Measurements from ENCODE around the gene OR9I1. TPM values are rescaled to one million over a fixed set of nuclear protein-coding genes. Genes with fewer than 3 reads are reported as not detected.

Gene OR9I1
- total and polyA plus RNA-seq, 10 of the 15 experiments (the other 5 are each of a cell fraction or from before 2014, with no cell fraction given), result not detected

DNA sequence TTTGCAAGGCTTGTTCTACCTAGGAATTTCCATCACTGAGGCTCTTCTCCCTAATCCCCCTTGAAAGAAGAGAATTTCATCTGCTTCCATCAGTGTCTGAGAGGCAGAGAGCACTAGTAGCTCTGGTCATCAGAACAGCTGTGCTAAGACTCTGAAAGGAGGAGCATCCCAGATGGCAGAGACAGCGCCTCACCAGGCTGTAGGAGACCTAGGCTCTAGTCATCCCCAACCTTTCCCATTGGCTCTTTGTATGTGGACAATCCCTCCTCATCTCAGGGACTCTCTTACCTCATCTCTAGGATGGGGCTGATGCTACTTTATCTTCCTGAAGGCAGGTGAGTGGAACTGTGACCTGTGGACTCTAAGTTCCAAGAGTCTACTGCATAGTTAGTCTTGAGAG, 8.8 kb upstream of the OR9I1 start (continued):
- TF ChIP-seq HSF1 (IDR thresholded peaks at IDR 0.05; ENCODE audit: low read depth, low read length) (no peak), GATAD2B (conservative IDR thresholded peaks at IDR 0.05; ENCODE audit: low read depth) (no peak), RB1 (IDR thresholded peaks at IDR 0.05; ENCODE audit: borderline replicate concordance) (no peak), RCOR1 (conservative IDR thresholded peaks at IDR 0.05; ENCODE audit: low read depth, low read length) (no peak)
- TF ChIP-seq, protein P1, sequence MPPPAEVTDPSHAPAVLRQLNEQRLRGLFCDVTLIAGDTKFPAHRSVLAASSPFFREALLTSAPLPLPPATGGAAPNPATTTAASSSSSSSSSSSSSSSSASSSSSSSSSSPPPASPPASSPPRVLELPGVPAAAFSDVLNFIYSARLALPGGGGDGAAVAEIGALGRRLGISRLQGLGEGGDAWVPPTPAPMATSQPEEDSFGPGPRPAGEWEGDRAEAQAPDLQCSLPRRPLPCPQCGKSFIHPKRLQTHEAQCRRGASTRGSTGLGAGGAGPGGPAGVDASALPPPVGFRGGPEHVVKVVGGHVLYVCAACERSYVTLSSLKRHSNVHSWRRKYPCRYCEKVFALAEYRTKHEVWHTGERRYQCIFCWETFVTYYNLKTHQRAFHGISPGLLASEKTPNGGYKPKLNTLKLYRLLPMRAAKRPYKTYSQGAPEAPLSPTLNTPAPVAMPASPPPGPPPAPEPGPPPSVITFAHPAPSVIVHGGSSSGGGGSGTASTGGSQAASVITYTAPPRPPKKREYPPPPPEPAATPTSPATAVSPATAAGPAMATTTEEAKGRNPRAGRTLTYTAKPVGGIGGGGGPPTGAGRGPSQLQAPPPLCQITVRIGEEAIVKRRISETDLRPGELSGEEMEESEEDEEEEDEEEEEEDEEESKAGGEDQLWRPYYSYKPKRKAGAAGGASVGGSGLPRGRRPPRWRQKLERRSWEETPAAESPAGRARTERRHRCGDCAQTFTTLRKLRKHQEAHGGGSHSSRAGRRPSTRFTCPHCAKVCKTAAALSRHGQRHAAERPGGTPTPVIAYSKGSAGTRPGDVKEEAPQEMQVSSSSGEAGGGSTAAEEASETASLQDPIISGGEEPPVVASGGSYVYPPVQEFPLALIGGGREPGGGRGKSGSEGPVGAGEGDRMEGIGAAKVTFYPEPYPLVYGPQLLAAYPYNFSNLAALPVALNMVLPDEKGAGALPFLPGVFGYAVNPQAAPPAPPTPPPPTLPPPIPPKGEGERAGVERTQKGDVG (CRISPR knock-in tag; IDR thresholded peaks at IDR 0.05), result no peak

- Histone ChIP-seq H2AFZ (ENCODE audit: control insufficient read depth, low read depth, low read length) (no peak overlapping the region), H3K27me3 (replicated peaks in 1 of 2; ENCODE audit: control insufficient read depth in 2 of 2, insufficient read depth in 2 of 2, low read length in 1 of 2) (no peaks in the 10 kb centered on the region), H3K9ac (ENCODE audit: control insufficient read depth, insufficient read depth, low read length) (no peak overlapping the region), H4K20me1 (ENCODE audit: control insufficient read depth, insufficient read depth) (no peaks in the 10 kb centered on the region), H3K4me2 (ENCODE audit: control insufficient read depth, insufficient read depth) (no peak overlapping the region), H3K4me1 (ENCODE audit: control insufficient read depth, insufficient read depth, low read length) (no peaks in the 10 kb centered on the region), H3K27ac (ENCODE audit: control insufficient read depth, insufficient read depth) (no peak overlapping the region), H3K4me3 (no peak overlapping the region), H3K9me3 (replicated peaks; ENCODE audit: control insufficient read depth, insufficient read depth, low read length) (no peaks in the 10 kb centered on the region), H3K79me2 (ENCODE audit: control insufficient read depth, insufficient read depth, low read length) (no peaks in the 10 kb centered on the region), H3K36me3 (ENCODE audit: control insufficient read depth in 2 of 2, insufficient read depth in 2 of 2, low read length in 1 of 2) (no peaks in the 10 kb centered on the region)
- ChIA-PET SMC1A (ENCODE audit: uncharacterized antibody, unreplicated experiment) (interaction anchor here (0.5 kb wide), 1 partner anchor 289 kb away, joined by 5 read pairs; no protein-coding TSS in a partner anchor), RAD21 (ENCODE audit: unreplicated experiment) (no interaction called here), CTCF (no interaction called here), POLR2A (no interaction called here)
- 3% methylated on average over 7 of the region's 7 CpGs for WGBS (ENCODE audit: insufficient coverage, insufficient replicate concordance, low lambda C conversion rate, missing lambda C conversion rate)
- DNase-seq (ENCODE audit: low read depth, low spot score), result no peak
- 0 out of 2 replicates have a peak, but pooled peaks have one; percentile 8 for TF ChIP-seq RAD21 (IDR thresholded peaks at IDR 0.05; ENCODE audit: insufficient read depth, low read depth, low read length)
- no peak for TF ChIP-seq LARP7 (IDR thresholded peaks at IDR 0.05)
- no peak for FAIRE-seq
- no TSS peak for BruUV-seq (replicated peaks)
- intact Hi-C loops (cut with micrococcal nuclease; ENCODE audit: unreplicated experiment), result no loop called here
- in situ Hi-C loops (cut with MboI), result no loop called here
- no peak for ATAC-seq
Measured at GRCh38 chr11:58133309-58134076, 8.2 kb upstream of the OR9I1 start.

All from GM12878 (cell line).